Liver (tissue), 9 donors: ENCODE results near the gene RBCK1. TPM values are rescaled to one million over a fixed set of nuclear protein-coding genes. Genes with fewer than 3 reads are reported as not detected.

ENCODE experiments used
- DNase-seq: peaks from one replicate; pipeline ENCODE4 v3.0.0-alpha.2; 2017; ENCODE audit warnings: low spot score
- H3K27ac ChIP-seq, 2 donors: one replicate each; pipeline ENCODE4 v1.7.0; 2013; ENCODE audit warnings: inconsistent platforms in 2 of 2, low read length in 2 of 2, control low read depth in 1 of 2, low read depth in 1 of 2, mild to moderate bottlenecking in 1 of 2
- H3K27me3 ChIP-seq, 4 donors: one replicate each; pipeline versions ENCODE4 v1.6.1 to v1.7.0; 2013; ENCODE audit warnings: low read length in 3 of 4, inconsistent platforms in 1 of 4, mild to moderate bottlenecking in 1 of 4, moderate library complexity in 1 of 4; ENCODE audit not compliant: control insufficient read depth in 4 of 4, insufficient read depth in 4 of 4
- H3K36me3 ChIP-seq, 4 donors: one replicate each; pipeline versions ENCODE4 v1.6.1 to v1.7.0; 2013; ENCODE audit warnings: low read length in 3 of 4, mild to moderate bottlenecking in 3 of 4, low read depth in 1 of 4, moderate library complexity in 1 of 4; ENCODE audit not compliant: control insufficient read depth in 4 of 4, insufficient read depth in 3 of 4
- H3K4me1 ChIP-seq, 4 donors: one replicate each; pipeline versions ENCODE4 v1.6.1 to v1.7.0; 2013; ENCODE audit warnings: low read length in 3 of 4, mild to moderate bottlenecking in 3 of 4, moderate library complexity in 1 of 4; ENCODE audit not compliant: control insufficient read depth in 4 of 4, insufficient read depth in 4 of 4
- H3K4me3 ChIP-seq, 3 donors: one replicate each; pipeline versions ENCODE4 v1.6.1 to v1.7.0; 2013; ENCODE audit warnings: low read length in 3 of 3, control low read depth in 1 of 3, low read depth in 1 of 3, mild to moderate bottlenecking in 1 of 3
- H3K9ac ChIP-seq, 2 donors: one replicate each; pipeline ENCODE4 v1.7.0; 2013; ENCODE audit warnings: low read length in 2 of 2, mild to moderate bottlenecking in 2 of 2, moderate library complexity in 2 of 2, control low read depth in 1 of 2, low read depth in 1 of 2
- H3K9me3 ChIP-seq, 4 donors: one replicate each; pipeline versions ENCODE4 v1.6.1 to v1.7.0; 2013; ENCODE audit warnings: low read length in 3 of 4; ENCODE audit not compliant: control insufficient read depth in 4 of 4
- ATF3 ChIP-seq: IDR thresholded peaks from 2 replicates; pipeline ENCODE4 v1.6.1; 2016; ENCODE audit warnings: antibody characterized with exemption
- CTCF ChIP-seq: fragments of 150-350 bp; IDR thresholded peaks from 2 replicates; pipeline ENCODE4 v1.5.1; 2017; ENCODE audit warnings: improper control_type of control experiment, low read depth, low read length; ENCODE audit not compliant: missing input control
- EGR1 ChIP-seq, 2 donors: IDR thresholded peaks; 2 replicates each; pipeline ENCODE4 v1.6.1; 2016 to 2018; ENCODE audit warnings: antibody characterized with exemption in 2 of 2, low read depth in 2 of 2
- FOXA1 ChIP-seq: IDR thresholded peaks from 2 replicates; pipeline ENCODE4 v1.6.1; 2016; ENCODE audit warnings: antibody characterized with exemption
- FOXA2 ChIP-seq: IDR thresholded peaks from 2 replicates; pipeline ENCODE4 v1.6.1; 2016; ENCODE audit warnings: antibody characterized with exemption
- GABPA ChIP-seq, 2 donors: IDR thresholded peaks in 1 of 2; conservative IDR thresholded peaks in 1 of 2; 2 replicates each; pipeline ENCODE4 v1.6.1; 2016; ENCODE audit warnings: antibody characterized with exemption in 2 of 2, mild to moderate bottlenecking in 1 of 2, moderate library complexity in 1 of 2
- HNF4A ChIP-seq, 2 donors: conservative IDR thresholded peaks; 2 replicates each; pipeline ENCODE4 v1.6.1; 2016; ENCODE audit warnings: antibody characterized with exemption in 2 of 2, mild to moderate bottlenecking in 2 of 2
- HNF4G ChIP-seq: IDR thresholded peaks from 2 replicates; pipeline ENCODE4 v1.6.1; 2016; ENCODE audit warnings: antibody characterized with exemption
- JUND ChIP-seq, 2 donors: IDR thresholded peaks; 2 replicates each; pipeline ENCODE4 v1.6.1; 2016; ENCODE audit warnings: antibody characterized with exemption in 2 of 2
- MAX ChIP-seq: IDR thresholded peaks from 2 replicates; pipeline ENCODE4 v1.6.1; 2016; ENCODE audit warnings: antibody characterized with exemption
- NR2F2 ChIP-seq: IDR thresholded peaks from 2 replicates; pipeline ENCODE4 v1.6.1; 2016; ENCODE audit warnings: antibody characterized with exemption
- RAD21 ChIP-seq, 2 donors: IDR thresholded peaks; 2 replicates each; pipeline ENCODE4 v1.6.1; 2016; ENCODE audit warnings: antibody characterized with exemption in 2 of 2, mild to moderate bottlenecking in 2 of 2
- REST ChIP-seq: IDR thresholded peaks from 2 replicates; pipeline ENCODE4 v1.6.1; 2016; ENCODE audit warnings: antibody characterized with exemption, mild to moderate bottlenecking
- RXRA ChIP-seq, 2 donors: IDR thresholded peaks; 2 replicates each; pipeline ENCODE4 v1.6.1; 2017 to 2018; ENCODE audit warnings: antibody characterized with exemption in 2 of 2, mild to moderate bottlenecking in 1 of 2
- SP1 ChIP-seq: IDR thresholded peaks from 2 replicates; pipeline ENCODE4 v1.6.1; 2018; ENCODE audit warnings: antibody characterized with exemption, mild to moderate bottlenecking
- TAF1 ChIP-seq: conservative IDR thresholded peaks from 2 replicates; pipeline ENCODE4 v1.6.1; 2016; ENCODE audit warnings: antibody characterized with exemption, mild to moderate bottlenecking
- YY1 ChIP-seq: IDR thresholded peaks from 2 replicates; pipeline ENCODE4 v1.6.1; 2016; ENCODE audit warnings: antibody characterized with exemption, mild to moderate bottlenecking
- ZBTB33 ChIP-seq: IDR thresholded peaks from 2 replicates; pipeline ENCODE4 v1.6.1; 2016; ENCODE audit warnings: antibody characterized with exemption
- WGBS: extraction: QIAGEN DNeasy Blood & Tissue Kit; methylation state at CpG from one replicate; pipeline ENCODE4 v1.1.7; 2013; 5-methylcytosine and 5-hydroxymethylcytosine counted together
- polyA plus RNA-seq, 2 donors: library from polyadenylated mRNA; stranded (reverse) in 1 of 2; unstranded in 1 of 2; fragments of 200-250 nt in 1 of 2; fragments of >200 nt in 1 of 2; fragmentation: Nextera tagmentation in 1 of 2; extraction: Ambion mirVana in 1 of 2; gene quantifications; one replicate each; pipeline versions ENCODE4 v1.2.1 to v1.2.3, GENCODE V29; 2013 to 2015
- total RNA-seq, 2 donors: library from RNA; depleted of rRNA; stranded (reverse); fragments of >200 nt; gene quantifications; one replicate each; pipeline ENCODE4 v1.2.3, GENCODE V29; 2014
- donor health status: healthy.
- donor health status: healthy.
- donor health status: healthy.
- donor health status: healthy.
- donor health status: healthy.

Gene RBCK1
- total and polyA plus RNA-seq, 4 donors, result 18.0 to 62.6 (median 54.8) TPM

- no peaks in the 10 kb centered on the region for H3K9me3 ChIP-seq
- no peak overlapping the region for H3K9ac ChIP-seq
- TF ChIP-seq FOXA1 (peak; percentile 77), ATF3 (peak; percentile 94), TAF1 (no peak), FOXA2 (peak; percentile 80), RXRA (IDR thresholded peaks at IDR 0.05) (peak; percentile 89 to 96), JUND (IDR thresholded peaks at IDR 0.05) (peak in 1 of 2 donors; percentile 81), ZBTB33 (no peak), NR2F2 (peak; percentile 38), HNF4A (conservative IDR thresholded peaks at IDR 0.05) (peak; percentile 93 to 96), HNF4G (peak; percentile 68), RAD21 (IDR thresholded peaks at IDR 0.05) (peak; percentile 87 to 97), REST (peak; percentile 49), CTCF (peak; percentile 75), EGR1 (IDR thresholded peaks at IDR 0.05; ENCODE audit: low read depth in 2 of 2) (peak in 1 of 2 donors; percentile 69), SP1 (peak; percentile 89), MAX (peak; percentile 98), YY1 (peak; percentile 75), GABPA (IDR thresholded peaks at IDR 0.05 in 1 of 2, conservative IDR thresholded peaks at IDR 0.05 in 1 of 2) (peak in 1 of 2 donors; percentile 83)
- peaks cover 0 to 8% (median 4%) of the 10 kb centered on the region in 4 donors for H3K4me1 ChIP-seq
- WGBS, result 61% methylated on average over 13 of the region's 13 CpGs
- H3K4me3 ChIP-seq, result no peak overlapping the region
- H3K36me3 ChIP-seq, result no peaks in the 10 kb centered on the region
- H3K27me3 ChIP-seq, result no peaks in the 10 kb centered on the region
- H3K27ac ChIP-seq, result peak overlapping the region; percentile 61 to 67
- peak; percentile 74 for DNase-seq
These were observed 45.5 kb upstream of the RBCK1 start for GRCh38 chr20:362271-363254.
